HG02798 (cell line): ENCODE measurements around the gene ST6GALNAC3.
"Not testable (repeated sequence)": the region's sequence is repeated elsewhere in the genome, so short reads cannot be mapped to it uniquely, and the experiment has no call there.

Source experiments
- ATAC-seq: cut with Tn5 transposase; IDR thresholded peaks from one replicate; pipeline ENCODE4 v1.9.1; 2021; ENCODE audit warnings: mild to moderate bottlenecking; ENCODE audit not compliant: unreplicated experiment, poor library complexity

The ST6GALNAC3 gene

GRCh38 chr1:76103034-76103433 lies 28.5 kb downstream of the ST6GALNAC3 start:
- no peak for ATAC-seq

- no peak for ATAC-seq
These were observed 30.8 kb downstream of the ST6GALNAC3 start for GRCh38 chr1:76105372-76105771.

- ATAC-seq = no peak
These were observed 31.7 kb downstream of the ST6GALNAC3 start for GRCh38 chr1:76106251-76106650.

GRCh38 chr1:76106719-76107235 lies 32.2 kb downstream of the ST6GALNAC3 start:
- no peak for ATAC-seq

GRCh38 chr1:76109404-76109803 lies 34.9 kb downstream of the ST6GALNAC3 start:
- no peak for ATAC-seq

GRCh38 chr1:76109901-76110560 lies 35.5 kb downstream of the ST6GALNAC3 start:
- no peak for ATAC-seq

GRCh38 chr1:76110666-76111065 lies 36.1 kb downstream of the ST6GALNAC3 start:
- ATAC-seq = no peak

- ATAC-seq = not testable (repeated sequence)
These were observed 37.8 kb downstream of the ST6GALNAC3 start for GRCh38 chr1:76112321-76112720.

GRCh38 chr1:76113446-76113845 lies 38.9 kb downstream of the ST6GALNAC3 start:
- no peak for ATAC-seq

GRCh38 chr1:76115171-76115570 lies 40.6 kb downstream of the ST6GALNAC3 start:
- no peak for ATAC-seq

GRCh38 chr1:76121850-76122249 lies 47.3 kb downstream of the ST6GALNAC3 start:
- ATAC-seq = no peak

GRCh38 chr1:76122271-76122670 lies 47.7 kb downstream of the ST6GALNAC3 start:
- ATAC-seq = no peak

- ATAC-seq = not testable (repeated sequence)
These were observed 49.0 kb downstream of the ST6GALNAC3 start for GRCh38 chr1:76123411-76124064.

- ATAC-seq = no peak
These were observed 49.6 kb downstream of the ST6GALNAC3 start for GRCh38 chr1:76124196-76124595.

- no peak for ATAC-seq
These were observed 51.1 kb downstream of the ST6GALNAC3 start for GRCh38 chr1:76125473-76126219.

GRCh38 chr1:76128096-76128495 lies 53.5 kb downstream of the ST6GALNAC3 start:
- ATAC-seq = no peak

- ATAC-seq = no peak
These were observed 55.2 kb downstream of the ST6GALNAC3 start for GRCh38 chr1:76129731-76130130.

GRCh38 chr1:76130992-76131391 lies 56.4 kb downstream of the ST6GALNAC3 start:
- ATAC-seq = no peak

- ATAC-seq = no peak
These were observed 59.4 kb downstream of the ST6GALNAC3 start for GRCh38 chr1:76133977-76134376.

GRCh38 chr1:76135835-76136234 lies 61.3 kb downstream of the ST6GALNAC3 start:
- no peak for ATAC-seq

GRCh38 chr1:76136894-76137293 lies 62.3 kb downstream of the ST6GALNAC3 start:
- no peak for ATAC-seq
